WTC11 (cell line): ENCODE measurements around the gene PKHD1. TPM values are rescaled to one million over a fixed set of nuclear protein-coding genes. Genes with fewer than 3 reads are reported as not detected.

ENCODE experiments used
- ATAC-seq: fragments of 200-7000 bp; cut with Tn5 transposase; 2 replicates; pipeline ENCODE4 v1.10.0; 2021; ENCODE audit warnings: mild to moderate bottlenecking, moderate library complexity
- CTCF ChIA-PET: fragments of 300-600 bp; sonication (Branson Sonifier 250); formaldehyde crosslinking; loops from one replicate; lab custom pipeline; 2021; ENCODE audit warnings: antibody characterized with exemption; lab: Charles Lee
- POLR2A ChIA-PET: fragments of 350-600 bp; sonication (Branson Sonifier 250); formaldehyde crosslinking; loops from one replicate; lab custom pipeline; 2021; ENCODE audit warnings: antibody characterized with exemption; lab: Charles Lee
- DNase-seq: peaks from one replicate; pipeline ENCODE4 v3.0.0; 2021; ENCODE audit warnings: low spot score
- H3K27ac Mint-ChIP-seq: 2 replicates; pipeline ENCODE4 v1.8.0; 2021; ENCODE audit warnings: mixed read lengths
- H3K27me3 Mint-ChIP-seq: 2 replicates; pipeline ENCODE4 v1.8.0; 2021; ENCODE audit warnings: low read depth, mild to moderate bottlenecking, moderate library complexity, mixed read lengths
- H3K36me3 Mint-ChIP-seq: 2 replicates; pipeline ENCODE4 v1.8.0; 2021; ENCODE audit warnings: mixed read lengths
- H3K4me1 Mint-ChIP-seq: 2 replicates; pipeline ENCODE4 v1.8.0; 2022; ENCODE audit warnings: mixed read lengths
- H3K4me3 Mint-ChIP-seq: 2 replicates; pipeline ENCODE4 v1.8.0; 2021; ENCODE audit warnings: mild to moderate bottlenecking, moderate library complexity, mixed read lengths
- H3K9me3 Mint-ChIP-seq: 2 replicates; pipeline ENCODE4 v1.8.0; 2021; ENCODE audit warnings: mixed read lengths
- CDX4 ChIP-seq: fragments of 250-450 bp; sonication (Bioruptor Pico); IDR thresholded peaks from 2 replicates; pipeline ENCODE4 v1.9.0; 2021; ENCODE audit warnings: moderate library complexity, mild to moderate bottlenecking, inconsistent platforms, borderline replicate concordance
- E2F4 ChIP-seq: sonication (generic); formaldehyde crosslinking; IDR thresholded peaks from 2 replicates; pipeline ENCODE4 v1.8.1; 2022; ENCODE audit warnings: low read depth, mild to moderate bottlenecking, moderate library complexity, missing genetic modification reagents, borderline replicate concordance
- GRHL2 ChIP-seq: fragments of 250-450 bp; sonication (Bioruptor Pico); IDR thresholded peaks from 2 replicates; pipeline ENCODE4 v1.8.0; 2022; ENCODE audit warnings: mild to moderate bottlenecking, moderate library complexity; ENCODE audit not compliant: insufficient replicate concordance, severe bottlenecking
- MLX ChIP-seq: sonication (generic); formaldehyde crosslinking; IDR thresholded peaks from 2 replicates; pipeline ENCODE4 v1.8.1; 2023; ENCODE audit warnings: mild to moderate bottlenecking, missing genetic modification reagents, moderate library complexity
- OVOL2 ChIP-seq: fragments of 250-450 bp; sonication (Bioruptor Pico); IDR thresholded peaks from 2 replicates; pipeline ENCODE4 v1.9.0; 2021; ENCODE audit warnings: mild to moderate bottlenecking, borderline replicate concordance
- RORB ChIP-seq: fragments of 250-450 bp; sonication (Bioruptor Pico); IDR thresholded peaks from 2 replicates; pipeline ENCODE4 v1.9.0; 2021; ENCODE audit warnings: mild to moderate bottlenecking
- SMAD3 ChIP-seq: sonication (generic); formaldehyde crosslinking; IDR thresholded peaks from 2 replicates; pipeline ENCODE4 v1.8.0; 2022; ENCODE audit warnings: missing genetic modification reagents, mild to moderate bottlenecking, borderline replicate concordance
- SMAD4 ChIP-seq: sonication (generic); formaldehyde crosslinking; IDR thresholded peaks from 2 replicates; pipeline ENCODE4 v1.8.0; 2022; ENCODE audit warnings: mild to moderate bottlenecking, missing genetic modification reagents
- TCF7 ChIP-seq: sonication (generic); formaldehyde crosslinking; IDR thresholded peaks from 2 replicates; pipeline ENCODE4 v1.8.0; 2022; ENCODE audit warnings: mild to moderate bottlenecking, low read depth, missing genetic modification reagents, moderate library complexity
- TEAD1 ChIP-seq: sonication (generic); formaldehyde crosslinking; IDR thresholded peaks from 2 replicates; pipeline ENCODE4 v1.8.0; 2022; ENCODE audit warnings: mild to moderate bottlenecking, missing genetic modification reagents
- TP53 ChIP-seq: sonication (generic); formaldehyde crosslinking; IDR thresholded peaks from 2 replicates; pipeline ENCODE4 v1.8.1; 2023; ENCODE audit warnings: mild to moderate bottlenecking, missing genetic modification reagents
- ZSCAN18 ChIP-seq: fragments of 250-450 bp; sonication (Bioruptor Pico); IDR thresholded peaks from 2 replicates; pipeline ENCODE4 v2.1.2; 2022; ENCODE audit warnings: mild to moderate bottlenecking, moderate library complexity
- total RNA-seq: library from RNA; stranded (reverse); gene quantifications from 3 replicates; pipeline ENCODE4 v1.2.3, GENCODE V29; 2021
- TF ChIP-seq, protein P1 (sequence below): sonication (generic); formaldehyde crosslinking; IDR thresholded peaks from 2 replicates; pipeline ENCODE4 v1.8.0; 2022; ENCODE audit warnings: mild to moderate bottlenecking, missing genetic modification reagents
- TF ChIP-seq, protein P2 (sequence below): sonication (generic); formaldehyde crosslinking; conservative IDR thresholded peaks from 2 replicates; pipeline ENCODE4 v1.8.1; 2023; ENCODE audit warnings: mild to moderate bottlenecking, low read depth, missing genetic modification reagents, moderate library complexity
- TF ChIP-seq, protein P3 (sequence below): sonication (generic); formaldehyde crosslinking; IDR thresholded peaks from 2 replicates; pipeline ENCODE4 v1.8.1; 2023; ENCODE audit warnings: mild to moderate bottlenecking, missing genetic modification reagents

PKHD1 gene
- total RNA-seq, 1 experiment from 2014 or later = 0.15 TPM

DNA sequence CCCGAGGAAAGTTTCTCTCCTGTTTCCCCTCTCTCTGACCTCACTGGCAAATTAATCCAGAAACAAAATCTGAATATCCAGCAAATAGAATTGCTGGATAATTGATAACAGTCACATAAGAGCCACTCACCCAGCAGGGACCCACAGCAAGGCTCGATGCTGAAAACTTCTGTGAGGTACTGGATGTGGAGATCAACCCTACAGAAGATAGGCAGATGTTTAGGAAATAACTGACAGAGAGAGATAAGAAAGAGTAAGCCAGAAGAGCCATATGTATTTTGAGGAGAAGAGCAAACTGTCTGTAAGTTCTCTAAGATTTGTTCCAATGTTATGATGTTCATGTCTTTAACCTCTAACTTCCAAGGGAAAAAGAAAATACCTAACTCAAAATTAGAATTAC is 59.7 kb downstream of the PKHD1 start:
- no peaks in the 10 kb centered on the region for H3K27me3 Mint-ChIP-seq
- H3K36me3 Mint-ChIP-seq = peaks cover 3% of the 10 kb centered on the region
- peaks cover 3% of the 10 kb centered on the region for H3K4me1 Mint-ChIP-seq
- H3K27ac Mint-ChIP-seq = no peak overlapping the region
- no peak for TF ChIP-seq MLX (CRISPR knock-in tag)
- TF ChIP-seq, protein P1, sequence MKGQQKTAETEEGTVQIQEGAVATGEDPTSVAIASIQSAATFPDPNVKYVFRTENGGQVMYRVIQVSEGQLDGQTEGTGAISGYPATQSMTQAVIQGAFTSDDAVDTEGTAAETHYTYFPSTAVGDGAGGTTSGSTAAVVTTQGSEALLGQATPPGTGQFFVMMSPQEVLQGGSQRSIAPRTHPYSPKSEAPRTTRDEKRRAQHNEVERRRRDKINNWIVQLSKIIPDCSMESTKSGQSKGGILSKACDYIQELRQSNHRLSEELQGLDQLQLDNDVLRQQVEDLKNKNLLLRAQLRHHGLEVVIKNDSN (CRISPR knock-in tag) = no peak
- no peak for TF ChIP-seq GRHL2 (CRISPR knock-in tag)
- ATAC-seq (no peak), DNase-seq (no peak)
- CTCF ChIA-PET = no interaction called here
- no peak overlapping the region for H3K4me3 Mint-ChIP-seq
- peaks cover 4% of the 10 kb centered on the region for H3K9me3 Mint-ChIP-seq
- POLR2A ChIA-PET = no interaction called here

GRCh38 chr6:52024451-52025068 is 62.9 kb downstream of the PKHD1 start:
- H3K9me3 Mint-ChIP-seq = no peaks in the 10 kb centered on the region
- TF ChIP-seq CDX4 (no peak), SMAD4 (CRISPR knock-in tag) (no peak), SMAD3 (no peak), E2F4 (CRISPR knock-in tag) (no peak), TP53 (CRISPR knock-in tag) (no peak), TEAD1 (CRISPR knock-in tag) (no peak), OVOL2 (CRISPR knock-in tag) (no peak), ZSCAN18 (CRISPR knock-in tag) (no peak), MLX (CRISPR knock-in tag) (no peak), RORB (CRISPR knock-in tag) (no peak), TCF7 (CRISPR knock-in tag) (no peak)
- TF ChIP-seq, protein P2, sequence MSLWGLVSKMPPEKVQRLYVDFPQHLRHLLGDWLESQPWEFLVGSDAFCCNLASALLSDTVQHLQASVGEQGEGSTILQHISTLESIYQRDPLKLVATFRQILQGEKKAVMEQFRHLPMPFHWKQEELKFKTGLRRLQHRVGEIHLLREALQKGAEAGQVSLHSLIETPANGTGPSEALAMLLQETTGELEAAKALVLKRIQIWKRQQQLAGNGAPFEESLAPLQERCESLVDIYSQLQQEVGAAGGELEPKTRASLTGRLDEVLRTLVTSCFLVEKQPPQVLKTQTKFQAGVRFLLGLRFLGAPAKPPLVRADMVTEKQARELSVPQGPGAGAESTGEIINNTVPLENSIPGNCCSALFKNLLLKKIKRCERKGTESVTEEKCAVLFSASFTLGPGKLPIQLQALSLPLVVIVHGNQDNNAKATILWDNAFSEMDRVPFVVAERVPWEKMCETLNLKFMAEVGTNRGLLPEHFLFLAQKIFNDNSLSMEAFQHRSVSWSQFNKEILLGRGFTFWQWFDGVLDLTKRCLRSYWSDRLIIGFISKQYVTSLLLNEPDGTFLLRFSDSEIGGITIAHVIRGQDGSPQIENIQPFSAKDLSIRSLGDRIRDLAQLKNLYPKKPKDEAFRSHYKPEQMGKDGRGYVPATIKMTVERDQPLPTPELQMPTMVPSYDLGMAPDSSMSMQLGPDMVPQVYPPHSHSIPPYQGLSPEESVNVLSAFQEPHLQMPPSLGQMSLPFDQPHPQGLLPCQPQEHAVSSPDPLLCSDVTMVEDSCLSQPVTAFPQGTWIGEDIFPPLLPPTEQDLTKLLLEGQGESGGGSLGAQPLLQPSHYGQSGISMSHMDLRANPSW = no peak
- TF ChIP-seq, protein P3, sequence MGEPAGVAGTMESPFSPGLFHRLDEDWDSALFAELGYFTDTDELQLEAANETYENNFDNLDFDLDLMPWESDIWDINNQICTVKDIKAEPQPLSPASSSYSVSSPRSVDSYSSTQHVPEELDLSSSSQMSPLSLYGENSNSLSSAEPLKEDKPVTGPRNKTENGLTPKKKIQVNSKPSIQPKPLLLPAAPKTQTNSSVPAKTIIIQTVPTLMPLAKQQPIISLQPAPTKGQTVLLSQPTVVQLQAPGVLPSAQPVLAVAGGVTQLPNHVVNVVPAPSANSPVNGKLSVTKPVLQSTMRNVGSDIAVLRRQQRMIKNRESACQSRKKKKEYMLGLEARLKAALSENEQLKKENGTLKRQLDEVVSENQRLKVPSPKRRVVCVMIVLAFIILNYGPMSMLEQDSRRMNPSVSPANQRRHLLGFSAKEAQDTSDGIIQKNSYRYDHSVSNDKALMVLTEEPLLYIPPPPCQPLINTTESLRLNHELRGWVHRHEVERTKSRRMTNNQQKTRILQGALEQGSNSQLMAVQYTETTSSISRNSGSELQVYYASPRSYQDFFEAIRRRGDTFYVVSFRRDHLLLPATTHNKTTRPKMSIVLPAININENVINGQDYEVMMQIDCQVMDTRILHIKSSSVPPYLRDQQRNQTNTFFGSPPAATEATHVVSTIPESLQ (CRISPR knock-in tag) = no peak
- TF ChIP-seq, all 79 proteins: peak for 0
- no peak for ATAC-seq
- no peak for DNase-seq
- ChIA-PET POLR2A (no interaction called here), CTCF (no interaction called here)
- Mint-ChIP-seq H3K4me1 (peaks cover 29% of the 10 kb centered on the region), H3K27me3 (no peaks in the 10 kb centered on the region), H3K4me3 (no peak overlapping the region), H3K27ac (no peak overlapping the region), H3K36me3 (no peaks in the 10 kb centered on the region)
